ENCODE measurements around the gene RNF141. TPM values are rescaled to one million over a fixed set of nuclear protein-coding genes. Genes with fewer than 3 reads are reported as not detected.
A peak's percentile ranks its signal among the peaks of the same experiment; 100 is the strongest.

RNF141 gene
- total and polyA plus RNA-seq, 2 of the 13 experiments (the other 11 are each of a cell fraction or from before 2014, with no cell fraction given) = 9.3 to 22.4 TPM

- TF ChIP-seq EED (CRISPR knock-in tag; IDR thresholded peaks at IDR 0.05) (peak; percentile 65), STAT6 (CRISPR knock-in tag; IDR thresholded peaks at IDR 0.05; ENCODE audit: borderline replicate concordance) (no peak), NCOA5 (CRISPR knock-in tag; IDR thresholded peaks at IDR 0.05) (no peak), POLR2A (IDR thresholded peaks at IDR 0.05; ENCODE audit: insufficient read depth in 1 of 2, low read depth in 2 of 2, low read length in 2 of 2) (peak; percentile 94 to 98), ZBTB1 (CRISPR knock-in tag; IDR thresholded peaks at IDR 0.05; ENCODE audit: borderline replicate concordance) (no peak), HNF4A (CRISPR knock-in tag; IDR thresholded peaks at IDR 0.05) (no peak), ZMYM4 (CRISPR knock-in tag; IDR thresholded peaks at IDR 0.05) (peak; percentile 96), ZNF839 (CRISPR knock-in tag; IDR thresholded peaks at IDR 0.05; ENCODE audit: borderline replicate concordance) (no peak), ZBTB20 (CRISPR knock-in tag; IDR thresholded peaks at IDR 0.05; ENCODE audit: borderline replicate concordance, low read depth) (no peak), DMAP1 (CRISPR knock-in tag; IDR thresholded peaks at IDR 0.05) (peak; percentile 71), ZNF414 (CRISPR knock-in tag; IDR thresholded peaks at IDR 0.05) (0 out of 2 replicates have a peak, but pooled peaks have one; percentile 55), FOXJ3 (CRISPR knock-in tag; IDR thresholded peaks at IDR 0.05; ENCODE audit: borderline replicate concordance) (peak; percentile 33; the same call in 1 of the 2 replicates), RBAK (CRISPR knock-in tag; IDR thresholded peaks at IDR 0.05) (no peak), ZFP36 (IDR thresholded peaks at IDR 0.05; ENCODE audit: borderline replicate concordance, low read depth, low read length, partially characterized antibody) (no peak), ZNF460 (CRISPR knock-in tag; IDR thresholded peaks at IDR 0.05; ENCODE audit: borderline replicate concordance) (no peak), NCOA2 (CRISPR knock-in tag; IDR thresholded peaks at IDR 0.05) (no peak), TBX3 (IDR thresholded peaks at IDR 0.05; ENCODE audit: borderline replicate concordance) (no peak), HNRNPL (IDR thresholded peaks at IDR 0.05; ENCODE audit: low read depth, low read length) (no peak), TEAD2 (CRISPR knock-in tag; IDR thresholded peaks at IDR 0.05) (no peak), RAD21 (CRISPR knock-in tag; IDR thresholded peaks at IDR 0.05) (peak; percentile 54; the same call in 1 of the 2 replicates), TOPORS (CRISPR knock-in tag; IDR thresholded peaks at IDR 0.05) (no peak), KAT2B (IDR thresholded peaks at IDR 0.05; ENCODE audit: borderline replicate concordance, low read depth, low read length) (no peak), SOX5 (CRISPR knock-in tag; IDR thresholded peaks at IDR 0.05; ENCODE audit: borderline replicate concordance) (peak; percentile 59; the same call in 1 of the 2 replicates), ARNT (IDR thresholded peaks at IDR 0.05) (no peak), KAT7 (CRISPR knock-in tag; IDR thresholded peaks at IDR 0.05; ENCODE audit: borderline replicate concordance) (peak; percentile 80; the same call in 1 of the 2 replicates), DBP (CRISPR knock-in tag; IDR thresholded peaks at IDR 0.05; ENCODE audit: not compliant biosample characterization) (no peak), SNAPC5 (CRISPR knock-in tag; IDR thresholded peaks at IDR 0.05; ENCODE audit: borderline replicate concordance) (no peak; the same call in 1 of the 2 replicates), ZNF564 (CRISPR knock-in tag; IDR thresholded peaks at IDR 0.05) (no peak; the same call in 1 of the 2 replicates), MYC (CRISPR knock-in tag; IDR thresholded peaks at IDR 0.05; ENCODE audit: borderline replicate concordance) (peak; percentile 70; the same call in 1 of the 2 replicates)
Observed at GRCh38 chr11:10540915-10541560, at the start of gene RNF141 (continued).
